WTC11 (cell line): Measurements from ENCODE around the gene TSEN15.

Experiments used
- ATF2 ChIP-seq: sonication (generic); formaldehyde crosslinking; IDR thresholded peaks from 2 replicates; pipeline ENCODE4 v1.8.1; 2022; ENCODE audit warnings: low read depth, missing genetic modification reagents, borderline replicate concordance
- CTCF ChIP-seq: fragments of 200-600 bp; IDR thresholded peaks from 2 replicates; pipeline ENCODE4 v1.8.0; 2022; ENCODE audit warnings: antibody characterized with exemption
- E2F4 ChIP-seq: sonication (generic); formaldehyde crosslinking; IDR thresholded peaks from 2 replicates; pipeline ENCODE4 v1.8.1; 2022; ENCODE audit warnings: low read depth, mild to moderate bottlenecking, moderate library complexity, missing genetic modification reagents, borderline replicate concordance
- ETV6 ChIP-seq: sonication (generic); formaldehyde crosslinking; IDR thresholded peaks from 2 replicates; pipeline ENCODE4 v1.8.1; 2022; ENCODE audit warnings: mild to moderate bottlenecking, missing genetic modification reagents
- SP1 ChIP-seq: sonication (generic); formaldehyde crosslinking; conservative IDR thresholded peaks from 2 replicates; pipeline ENCODE4 v1.8.1; 2022; ENCODE audit warnings: missing genetic modification reagents
- USF2 ChIP-seq: sonication (generic); formaldehyde crosslinking; IDR thresholded peaks from 2 replicates; pipeline ENCODE4 v1.8.1; 2023; ENCODE audit warnings: mild to moderate bottlenecking, missing genetic modification reagents, moderate library complexity
- ZNF423 ChIP-seq: fragments of 250-450 bp; sonication (Bioruptor Pico); IDR thresholded peaks from 2 replicates; pipeline ENCODE4 v2.1.2; 2022; ENCODE audit warnings: mild to moderate bottlenecking, moderate library complexity
- ZNF512 ChIP-seq: sonication (generic); formaldehyde crosslinking; IDR thresholded peaks from 2 replicates; pipeline ENCODE4 v1.8.1; 2022; ENCODE audit warnings: missing genetic modification reagents, borderline replicate concordance

DNA sequence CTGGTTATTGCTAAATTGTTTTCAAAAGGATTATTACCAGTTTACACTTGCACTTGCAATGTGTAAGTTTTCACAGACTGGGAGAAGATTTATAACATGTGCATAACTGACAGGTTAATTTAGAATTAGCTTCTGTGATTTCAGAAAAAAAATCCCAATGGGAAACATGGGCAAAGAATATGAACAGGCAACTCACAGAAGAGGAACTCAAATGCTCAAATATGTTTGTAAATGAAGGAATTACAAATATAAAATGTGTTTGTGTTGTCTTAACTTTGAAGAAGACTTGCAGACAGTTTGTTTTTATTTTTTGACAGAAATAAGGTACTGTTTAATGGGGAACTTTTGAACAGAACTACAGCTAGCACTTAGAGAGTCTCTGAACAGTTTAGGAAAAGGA is 8.4 kb downstream of the TSEN15 start:
- TF ChIP-seq USF2 (no peak), CTCF (no peak), ZNF423 (CRISPR knock-in tag) (no peak), ETV6 (CRISPR knock-in tag) (no peak), SP1 (CRISPR knock-in tag) (no peak), ZNF512 (CRISPR knock-in tag) (no peak), ATF2 (no peak), E2F4 (CRISPR knock-in tag) (no peak)
